Neutrophil (primary cell): Measurements from ENCODE around the gene PCBP4.

Experiments
- H3K27ac ChIP-seq: fragments of 200-600 bp; sonication (generic); 2 replicates; pipeline ENCODE4 v1.5.1; 2016; ENCODE audit warnings: mild to moderate bottlenecking, moderate library complexity
- H3K27me3 ChIP-seq: fragments of 200-600 bp; sonication (generic); 2 replicates; pipeline ENCODE4 v1.6.0; 2016; ENCODE audit warnings: mild to moderate bottlenecking
- H3K36me3 ChIP-seq: fragments of 200-600 bp; sonication (generic); 2 replicates; pipeline ENCODE4 v1.5.1; 2017
- H3K4me1 ChIP-seq, 2 experiments: fragments of 200-600 bp in 1 of 2; sonication (generic) in 1 of 2; 1 replicate in 1 of 2; 2 replicates in 1 of 2; pipeline versions ENCODE4 v1.5.1 to v1.6.1; 2013 to 2016; ENCODE audit warnings: low read depth in 1 of 2, low read length in 1 of 2, mild to moderate bottlenecking in 1 of 2, moderate library complexity in 1 of 2; ENCODE audit not compliant: control insufficient read depth in 1 of 2, insufficient read depth in 1 of 2
- H3K4me3 ChIP-seq, 2 experiments: fragments of 200-600 bp in 1 of 2; sonication (generic) in 1 of 2; 1 replicate in 1 of 2; 2 replicates in 1 of 2; pipeline ENCODE4 v1.5.1; 2013 to 2016; ENCODE audit warnings: low read depth in 1 of 2, low read length in 1 of 2, mild to moderate bottlenecking in 1 of 2, moderate library complexity in 1 of 2
- H3K9me3 ChIP-seq: fragments of 200-600 bp; sonication (generic); 2 replicates; pipeline ENCODE4 v1.5.1; 2016
- TF ChIP-seq, protein P1 (sequence below): fragments of 200-600 bp; sonication (generic); IDR thresholded peaks from 2 replicates; pipeline ENCODE4 v1.5.1; 2016; ENCODE audit warnings: antibody characterized with exemption

Gene PCBP4

DNA sequence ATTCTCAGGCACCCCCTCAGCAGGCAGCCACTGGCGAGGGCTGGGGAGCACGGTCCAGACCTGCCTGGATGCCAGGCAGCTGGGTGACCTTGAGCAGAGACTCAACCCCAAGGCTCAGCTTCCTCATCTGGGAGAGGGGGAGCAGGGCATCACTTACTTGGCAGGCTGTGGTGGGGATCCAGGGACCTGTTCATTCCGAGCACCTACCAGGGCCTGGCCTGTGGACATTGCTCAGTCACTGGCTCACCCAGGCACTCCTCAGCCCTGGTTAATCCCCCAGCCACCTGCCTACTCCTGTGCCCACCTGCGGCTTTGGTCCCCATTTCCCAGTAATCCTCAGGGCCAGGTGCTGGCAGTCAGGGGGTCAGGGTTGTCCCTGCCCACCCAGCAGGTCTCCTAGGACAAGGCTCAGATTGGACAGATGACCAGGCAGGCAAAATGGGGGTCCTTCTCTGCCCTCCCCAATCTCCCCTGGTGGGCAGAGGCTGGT lies 37.7 kb upstream of the PCBP4 start:
- Histone ChIP-seq H3K27me3 (no peaks in the 10 kb centered on the region), H3K36me3 (no peaks in the 10 kb centered on the region), H3K4me1 (peaks cover 0 to 5% of the 10 kb centered on the region in 2 experiments), H3K9me3 (no peaks in the 10 kb centered on the region), H3K4me3 (no peak overlapping the region), H3K27ac (no peak overlapping the region)
- TF ChIP-seq, protein P1, sequence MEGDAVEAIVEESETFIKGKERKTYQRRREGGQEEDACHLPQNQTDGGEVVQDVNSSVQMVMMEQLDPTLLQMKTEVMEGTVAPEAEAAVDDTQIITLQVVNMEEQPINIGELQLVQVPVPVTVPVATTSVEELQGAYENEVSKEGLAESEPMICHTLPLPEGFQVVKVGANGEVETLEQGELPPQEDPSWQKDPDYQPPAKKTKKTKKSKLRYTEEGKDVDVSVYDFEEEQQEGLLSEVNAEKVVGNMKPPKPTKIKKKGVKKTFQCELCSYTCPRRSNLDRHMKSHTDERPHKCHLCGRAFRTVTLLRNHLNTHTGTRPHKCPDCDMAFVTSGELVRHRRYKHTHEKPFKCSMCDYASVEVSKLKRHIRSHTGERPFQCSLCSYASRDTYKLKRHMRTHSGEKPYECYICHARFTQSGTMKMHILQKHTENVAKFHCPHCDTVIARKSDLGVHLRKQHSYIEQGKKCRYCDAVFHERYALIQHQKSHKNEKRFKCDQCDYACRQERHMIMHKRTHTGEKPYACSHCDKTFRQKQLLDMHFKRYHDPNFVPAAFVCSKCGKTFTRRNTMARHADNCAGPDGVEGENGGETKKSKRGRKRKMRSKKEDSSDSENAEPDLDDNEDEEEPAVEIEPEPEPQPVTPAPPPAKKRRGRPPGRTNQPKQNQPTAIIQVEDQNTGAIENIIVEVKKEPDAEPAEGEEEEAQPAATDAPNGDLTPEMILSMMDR: no peak

DNA sequence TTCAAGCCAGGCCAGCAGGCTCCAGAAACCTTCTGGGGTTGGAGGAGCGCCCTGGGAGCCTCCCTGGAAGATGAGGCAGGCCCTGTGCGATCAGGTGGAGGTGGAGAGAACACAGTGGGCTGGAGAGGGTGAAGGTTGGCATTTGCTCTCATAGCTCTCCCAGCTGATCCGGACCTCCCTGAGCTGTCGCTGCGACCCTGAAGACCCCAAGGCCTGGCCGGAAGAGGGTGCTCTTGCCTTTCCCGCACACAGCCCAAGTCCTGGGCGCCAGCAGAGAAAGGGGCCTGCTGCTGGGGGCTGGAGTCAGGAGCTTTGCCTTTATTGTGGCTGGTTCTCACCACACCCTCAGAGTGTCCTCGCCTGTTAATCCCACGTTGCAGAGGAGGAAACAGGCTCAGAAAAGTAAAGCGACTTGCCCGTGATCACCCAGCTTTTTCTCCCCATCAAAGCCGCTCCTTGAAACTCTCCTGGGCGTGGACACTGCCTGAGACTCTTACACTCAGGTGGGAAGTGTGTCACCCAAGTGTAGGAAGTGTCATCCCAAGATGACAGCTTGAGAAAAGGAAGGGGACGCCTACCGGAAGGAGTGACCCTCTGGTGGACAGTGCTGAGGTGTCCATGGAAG lies 37.0 kb upstream of the PCBP4 start:
- no peaks in the 10 kb centered on the region for H3K36me3 ChIP-seq
- no peak overlapping the region for H3K4me3 ChIP-seq
- no peaks in the 10 kb centered on the region for H3K9me3 ChIP-seq
- peaks cover 0 to 5% of the 10 kb centered on the region in 2 experiments for H3K4me1 ChIP-seq
- H3K27me3 ChIP-seq: no peaks in the 10 kb centered on the region
- no peak overlapping the region for H3K27ac ChIP-seq
- TF ChIP-seq, protein P1: no peak

DNA sequence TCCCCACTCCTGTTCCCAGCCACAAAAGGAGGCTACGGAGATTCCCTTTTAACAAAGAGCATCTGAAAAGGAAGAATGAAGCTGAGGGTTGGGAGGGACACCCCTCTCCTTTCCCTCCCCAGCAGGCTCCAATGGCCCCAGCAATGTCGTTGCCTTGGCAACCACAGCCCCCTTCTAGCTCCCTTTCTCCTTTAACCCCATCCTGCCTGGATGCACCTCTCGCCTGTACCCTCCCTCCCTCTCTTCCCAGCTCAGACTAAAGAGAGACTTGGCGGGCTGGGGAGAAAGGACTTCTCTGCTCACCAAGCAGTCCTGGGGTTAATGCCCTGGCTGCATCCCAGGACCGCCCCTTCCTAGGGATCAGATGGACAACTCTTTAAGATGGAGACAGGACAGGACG lies 35.5 kb upstream of the PCBP4 start:
- Histone ChIP-seq H3K27ac (no peak overlapping the region), H3K4me1 (peaks cover 0 to 5% of the 10 kb centered on the region in 2 experiments)

DNA sequence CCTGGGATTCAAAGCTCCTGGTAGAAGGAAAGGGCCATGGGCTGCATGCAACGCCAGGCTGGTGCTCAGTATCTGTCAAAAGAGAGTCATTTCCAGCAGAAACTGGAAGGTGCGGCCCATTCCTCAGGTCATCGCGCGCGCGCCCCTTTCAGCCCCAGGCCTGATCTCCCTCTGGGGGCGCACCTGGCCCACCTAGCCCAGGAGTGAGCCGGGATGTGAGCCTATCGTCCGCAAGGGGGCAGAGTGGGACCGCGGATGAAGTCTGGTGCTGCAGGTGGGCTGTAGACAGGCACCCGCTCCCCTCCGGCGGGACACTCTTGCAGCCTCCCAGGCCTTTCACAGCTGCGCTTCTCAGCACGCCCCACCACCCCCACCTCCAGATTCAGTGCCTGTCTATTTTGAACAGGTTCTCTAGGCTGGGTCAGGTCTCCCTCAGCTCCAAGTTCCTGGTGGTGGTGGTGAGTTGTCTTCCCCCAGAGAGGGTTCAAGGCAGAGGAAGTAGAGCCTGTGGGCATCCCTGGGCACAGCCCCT lies 34.3 kb upstream of the PCBP4 start:
- Histone ChIP-seq H3K9me3 (no peaks in the 10 kb centered on the region), H3K27ac (no peak overlapping the region), H3K27me3 (peaks cover 4% of the 10 kb centered on the region), H3K36me3 (no peaks in the 10 kb centered on the region), H3K4me3 (no peak overlapping the region), H3K4me1 (peaks cover 0 to 5% of the 10 kb centered on the region in 2 experiments)
- TF ChIP-seq, protein P1: peak; percentile 84

More for the DNA sequence above, 35.5 kb upstream of the PCBP4 start:
- H3K9me3 ChIP-seq: no peaks in the 10 kb centered on the region
- no peaks in the 10 kb centered on the region for H3K36me3 ChIP-seq
- H3K4me3 ChIP-seq: no peak overlapping the region
- peaks cover 4% of the 10 kb centered on the region for H3K27me3 ChIP-seq
- TF ChIP-seq, protein P1: no peak

DNA sequence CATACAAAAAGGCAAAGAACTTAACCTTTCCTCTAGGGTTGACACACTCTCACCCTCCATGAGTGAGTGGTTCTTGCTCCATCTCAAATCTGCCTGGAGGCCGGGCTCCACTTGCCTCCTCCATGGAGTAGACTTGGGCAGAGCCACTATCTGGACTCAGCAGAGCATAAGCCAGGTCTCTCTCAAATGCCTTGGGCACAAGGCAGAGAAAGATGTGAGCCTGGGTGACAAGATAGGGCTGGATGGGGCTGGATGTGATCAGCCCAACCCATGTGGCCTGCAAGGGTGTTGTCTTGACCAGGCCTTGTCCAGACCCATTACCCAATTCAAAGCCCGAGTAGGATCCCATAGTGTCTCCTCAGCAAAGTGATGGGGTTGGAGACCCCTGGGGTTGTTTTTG lies 32.6 kb upstream of the PCBP4 start:
- TF ChIP-seq, protein P1: no peak
- H3K4me1 ChIP-seq: peaks cover 10 to 13% of the 10 kb centered on the region in 2 experiments
- no peak overlapping the region for H3K27ac ChIP-seq
- H3K4me3 ChIP-seq: no peak overlapping the region
- no peaks in the 10 kb centered on the region for H3K36me3 ChIP-seq
- no peaks in the 10 kb centered on the region for H3K9me3 ChIP-seq
- peaks cover 4% of the 10 kb centered on the region for H3K27me3 ChIP-seq
